ENCODE data around the gene SPATA22. TPM values are rescaled to one million over a fixed set of nuclear protein-coding genes. Genes with fewer than 3 reads are reported as not detected.
"Not testable (repeated sequence)": the region's sequence is repeated elsewhere in the genome, so short reads cannot be mapped to it uniquely, and the experiment has no call there.

The SPATA22 gene, protein sequence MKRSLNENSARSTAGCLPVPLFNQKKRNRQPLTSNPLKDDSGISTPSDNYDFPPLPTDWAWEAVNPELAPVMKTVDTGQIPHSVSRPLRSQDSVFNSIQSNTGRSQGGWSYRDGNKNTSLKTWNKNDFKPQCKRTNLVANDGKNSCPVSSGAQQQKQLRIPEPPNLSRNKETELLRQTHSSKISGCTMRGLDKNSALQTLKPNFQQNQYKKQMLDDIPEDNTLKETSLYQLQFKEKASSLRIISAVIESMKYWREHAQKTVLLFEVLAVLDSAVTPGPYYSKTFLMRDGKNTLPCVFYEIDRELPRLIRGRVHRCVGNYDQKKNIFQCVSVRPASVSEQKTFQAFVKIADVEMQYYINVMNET
- total RNA-seq, result not detected

DNA sequence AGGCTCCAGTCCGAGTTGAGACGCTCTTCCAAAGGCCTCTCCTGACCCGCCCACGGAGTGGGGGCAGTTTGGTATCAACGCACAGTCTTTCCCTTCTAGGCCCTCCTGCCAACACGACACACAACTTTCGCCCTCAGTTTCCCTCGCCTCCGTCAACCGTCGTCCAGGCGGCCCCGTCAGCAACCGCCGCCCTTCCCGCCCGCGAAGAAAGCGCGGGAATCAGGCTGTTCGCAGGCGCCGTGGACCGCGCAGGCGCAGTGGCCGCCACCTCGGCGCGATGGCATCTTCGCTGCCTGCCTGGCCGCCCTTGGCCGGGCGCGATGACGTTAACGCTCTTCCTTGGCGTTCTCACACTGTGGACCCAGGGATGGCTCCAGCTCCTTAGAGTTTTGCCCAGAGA, at the start of gene SPATA22:
SPATA22 (minus strand) TSS at position 221 of the 400 bp plus-strand sequence. CDS start 2,494 bp downstream, outside the sequence.
- H3K4me3 Mint-ChIP-seq, result no peak within 1 kb of the TSS
- H3K27me3 Mint-ChIP-seq, result peaks cover 12% of the 10 kb centered on the region
- H3K36me3 Mint-ChIP-seq (ENCODE audit: low read depth), result no peaks in the 10 kb centered on the region

DNA sequence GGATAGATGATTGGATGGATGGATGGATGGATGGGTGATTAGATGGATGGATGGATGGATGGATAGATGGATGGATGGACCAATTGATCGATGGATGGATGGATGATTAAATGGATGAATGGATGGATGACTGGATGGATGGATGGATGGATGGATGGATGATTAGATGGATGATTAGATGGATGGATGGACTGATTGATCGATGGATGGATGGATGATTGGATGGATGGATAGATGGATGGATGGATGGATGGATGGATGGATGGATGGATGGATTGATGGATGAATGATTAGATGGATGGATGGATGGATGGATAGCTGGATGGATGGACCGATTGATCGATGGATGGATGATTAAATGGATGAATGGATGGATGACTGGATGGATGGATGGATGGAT, 47.9 kb upstream of the SPATA22 start:
- H3K9me3 Mint-ChIP-seq; H3K4me3 Mint-ChIP-seq; H3K27me3 Mint-ChIP-seq; ATAC-seq (replicated peaks); H3K4me1 Mint-ChIP-seq; H3K27ac Mint-ChIP-seq; H3K36me3 Mint-ChIP-seq (ENCODE audit: low read depth): not testable (repeated sequence)

More for the DNA sequence above, at the start of gene SPATA22:
- ATAC-seq (replicated peaks), result no peak
- peaks cover 3% of the 10 kb centered on the region for H3K4me1 Mint-ChIP-seq
- no peaks in the 10 kb centered on the region for H3K9me3 Mint-ChIP-seq
- H3K27ac Mint-ChIP-seq, result no peak within 1 kb of the TSS

DNA sequence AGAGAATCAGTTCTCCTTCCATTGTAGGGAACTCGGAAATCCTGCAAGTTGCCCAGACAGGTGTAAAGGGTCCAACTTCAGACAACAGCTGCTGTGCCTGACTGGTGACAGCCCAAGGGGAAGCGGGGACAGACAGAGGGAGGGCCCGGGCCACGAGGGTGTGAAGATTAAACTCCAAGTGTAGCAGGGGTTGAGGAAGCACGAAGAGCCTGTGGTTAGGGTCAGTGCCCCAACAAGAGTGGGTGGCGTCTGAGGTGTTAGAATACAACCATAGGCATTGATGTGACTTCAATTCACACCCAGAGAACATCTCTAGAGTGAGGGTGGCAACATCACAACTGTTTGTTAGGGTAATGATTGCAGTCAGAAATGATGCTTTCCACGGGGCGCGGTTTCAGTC, 43.3 kb upstream of the SPATA22 start:
- Mint-ChIP-seq H3K27me3 (no peaks in the 10 kb centered on the region), H3K4me1 (no peaks in the 10 kb centered on the region), H3K9me3 (no peaks in the 10 kb centered on the region), H3K27ac (no peak overlapping the region), H3K4me3 (no peak overlapping the region), H3K36me3 (ENCODE audit: low read depth) (no peaks in the 10 kb centered on the region)
- no peak for ATAC-seq (replicated peaks)

DNA sequence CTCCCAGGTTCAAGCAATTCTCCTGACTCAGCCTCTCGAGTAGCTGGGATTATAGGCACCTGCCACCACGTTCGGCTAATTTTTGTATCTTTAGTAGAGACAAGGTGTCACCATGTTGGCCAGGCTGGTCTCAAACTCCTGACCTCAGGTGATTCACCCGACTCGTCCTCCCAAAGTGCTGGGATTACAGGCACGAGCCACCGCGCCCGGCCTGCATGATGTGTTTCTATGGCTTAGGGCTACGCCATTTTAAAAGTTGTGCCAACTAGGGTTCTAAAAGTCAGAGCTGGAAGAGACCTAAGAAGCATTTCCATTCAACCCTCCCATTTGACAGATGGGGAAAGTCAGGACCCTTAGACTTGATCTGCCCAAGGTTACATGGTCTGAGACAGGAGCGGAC, 42.5 kb upstream of the SPATA22 start:
- not testable (repeated sequence) for H3K4me3 Mint-ChIP-seq; H3K36me3 Mint-ChIP-seq (ENCODE audit: low read depth); H3K4me1 Mint-ChIP-seq; ATAC-seq (replicated peaks); H3K9me3 Mint-ChIP-seq; H3K27ac Mint-ChIP-seq; H3K27me3 Mint-ChIP-seq

DNA sequence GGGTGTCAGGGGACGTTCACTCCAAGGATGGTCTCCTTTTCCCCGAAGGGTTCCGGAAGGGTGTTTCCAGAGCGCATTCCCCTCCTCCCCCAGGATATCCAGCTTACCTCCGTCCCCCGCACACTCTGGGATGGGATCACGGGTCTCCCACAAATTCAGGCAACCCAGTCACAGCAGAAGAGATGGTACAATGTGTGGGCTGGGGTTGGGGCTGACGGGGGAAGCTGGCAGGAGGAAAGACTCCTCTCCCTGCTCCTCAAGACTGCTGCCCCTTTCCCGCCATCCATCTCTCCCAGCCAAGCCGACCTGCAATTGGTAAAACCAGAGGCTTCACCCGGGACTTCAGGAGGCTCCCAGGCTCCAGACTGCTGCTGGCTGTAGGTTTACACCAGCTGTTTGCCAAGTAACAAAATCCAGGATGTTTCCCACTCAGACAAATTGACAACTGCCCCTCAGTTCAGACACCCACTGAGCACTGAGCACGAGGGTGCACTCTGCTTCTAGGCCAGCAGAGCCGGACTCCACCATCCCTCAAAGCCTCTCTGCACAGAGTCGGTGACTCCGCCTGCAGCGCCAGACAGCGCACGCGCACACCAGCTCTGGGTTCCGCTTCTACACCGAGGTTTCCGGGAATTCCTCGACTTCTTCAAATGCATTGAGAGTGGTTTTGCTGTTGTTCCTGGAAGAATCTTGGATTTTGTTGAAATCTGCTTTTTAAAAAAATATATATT, 41.9 kb upstream of the SPATA22 start:
- Mint-ChIP-seq H3K27me3 (no peaks in the 10 kb centered on the region), H3K4me1 (no peaks in the 10 kb centered on the region), H3K9me3 (no peaks in the 10 kb centered on the region), H3K4me3 (no peak overlapping the region), H3K27ac (no peak overlapping the region), H3K36me3 (ENCODE audit: low read depth) (no peaks in the 10 kb centered on the region)
- no peak for ATAC-seq (replicated peaks)

DNA sequence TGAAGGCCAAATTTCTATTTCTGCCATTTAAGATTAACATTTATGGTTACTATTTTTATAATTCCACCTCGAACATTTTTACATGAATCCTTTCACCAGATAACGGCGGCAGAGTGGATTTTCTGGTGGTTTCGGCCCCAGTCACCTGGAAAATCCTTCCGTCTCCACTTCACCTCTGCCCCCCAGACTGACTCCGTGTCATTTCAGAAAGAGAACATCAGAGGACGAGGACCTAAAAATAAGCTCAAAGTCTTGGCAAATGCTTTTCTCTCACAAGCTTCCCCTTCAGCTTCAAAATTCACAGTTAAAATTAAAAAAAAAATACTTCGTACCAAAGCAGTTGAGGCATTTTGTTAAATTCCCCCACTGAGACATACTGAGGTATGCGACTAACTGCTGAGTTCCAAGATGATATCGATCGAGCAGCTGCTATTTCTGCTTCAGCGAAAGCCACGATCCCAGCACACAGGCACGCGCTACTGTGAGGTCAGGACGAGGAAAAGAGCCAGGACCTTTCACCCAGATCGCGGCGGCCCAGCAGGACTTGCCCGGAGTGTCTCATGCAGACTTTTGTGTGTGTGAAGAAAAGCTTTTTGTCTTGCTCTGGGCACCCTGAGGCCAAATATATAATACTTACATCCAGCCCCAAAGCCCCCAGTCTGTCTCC, 41.0 kb upstream of the SPATA22 start:
- Mint-ChIP-seq H3K27ac (no peak overlapping the region), H3K36me3 (ENCODE audit: low read depth) (no peaks in the 10 kb centered on the region), H3K9me3 (no peaks in the 10 kb centered on the region), H3K27me3 (no peaks in the 10 kb centered on the region), H3K4me1 (no peaks in the 10 kb centered on the region), H3K4me3 (no peak overlapping the region)
- no peak for ATAC-seq (replicated peaks)

DNA sequence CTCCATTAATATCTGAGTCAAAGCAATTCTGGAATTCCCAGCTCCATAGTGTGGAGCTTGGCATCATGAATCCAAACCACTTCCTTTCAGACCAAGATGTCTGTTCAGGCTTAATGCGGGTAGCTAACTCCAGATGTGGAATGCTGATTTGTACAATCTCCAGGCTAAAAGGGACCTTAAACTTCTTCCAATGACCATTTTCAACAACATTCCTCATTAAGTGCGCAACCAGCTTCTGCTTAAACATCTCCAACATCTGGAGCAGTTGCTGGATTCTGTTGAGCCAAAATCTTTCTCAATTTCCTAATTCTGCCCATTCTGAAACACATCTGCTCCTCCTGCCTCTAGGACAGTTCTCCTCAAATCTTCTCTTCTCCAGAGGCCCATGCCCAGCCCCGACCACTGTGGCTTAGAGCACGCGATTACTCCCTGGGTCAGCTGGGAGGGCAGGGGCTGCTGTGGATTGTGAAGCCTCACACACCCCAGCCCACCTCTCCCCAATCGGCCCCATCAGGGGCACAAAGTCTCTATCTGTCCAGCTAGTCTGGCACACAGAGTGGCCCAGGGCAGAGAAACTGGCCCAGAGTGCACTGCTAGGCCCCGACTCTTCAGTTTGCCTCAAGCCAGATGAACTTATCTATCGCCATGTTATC, 40.4 kb upstream of the SPATA22 start:
- no peaks in the 10 kb centered on the region for H3K4me1 Mint-ChIP-seq
- no peak for ATAC-seq (replicated peaks)
- no peaks in the 10 kb centered on the region for H3K9me3 Mint-ChIP-seq
- H3K4me3 Mint-ChIP-seq, result no peak overlapping the region
- H3K36me3 Mint-ChIP-seq (ENCODE audit: low read depth), result no peaks in the 10 kb centered on the region
- no peak overlapping the region for H3K27ac Mint-ChIP-seq
- H3K27me3 Mint-ChIP-seq, result no peaks in the 10 kb centered on the region

DNA sequence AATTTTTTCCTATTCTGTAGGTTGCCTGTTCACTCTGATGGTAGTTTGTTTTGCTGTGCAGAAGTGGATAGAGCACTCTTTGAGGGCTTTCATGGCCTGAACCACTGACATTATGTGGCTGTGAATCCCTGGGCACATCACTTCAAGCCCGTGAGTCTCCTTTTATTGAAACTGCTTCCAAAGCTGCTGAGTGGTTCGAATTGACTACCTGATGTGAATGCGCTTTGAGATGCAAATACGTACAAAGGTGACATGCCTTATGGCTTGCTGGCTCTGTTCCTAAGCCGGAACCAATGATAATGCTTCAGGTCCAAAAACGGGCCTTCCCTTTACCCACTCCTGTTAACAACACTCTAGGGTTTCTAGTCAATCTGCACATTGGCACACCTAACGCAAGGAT, 38.5 kb upstream of the SPATA22 start:
- Mint-ChIP-seq H3K27me3 (no peaks in the 10 kb centered on the region), H3K9me3 (no peaks in the 10 kb centered on the region), H3K36me3 (ENCODE audit: low read depth) (no peaks in the 10 kb centered on the region), H3K4me3 (no peak overlapping the region), H3K4me1 (no peaks in the 10 kb centered on the region), H3K27ac (no peak overlapping the region)
- ATAC-seq (replicated peaks), result no peak

DNA sequence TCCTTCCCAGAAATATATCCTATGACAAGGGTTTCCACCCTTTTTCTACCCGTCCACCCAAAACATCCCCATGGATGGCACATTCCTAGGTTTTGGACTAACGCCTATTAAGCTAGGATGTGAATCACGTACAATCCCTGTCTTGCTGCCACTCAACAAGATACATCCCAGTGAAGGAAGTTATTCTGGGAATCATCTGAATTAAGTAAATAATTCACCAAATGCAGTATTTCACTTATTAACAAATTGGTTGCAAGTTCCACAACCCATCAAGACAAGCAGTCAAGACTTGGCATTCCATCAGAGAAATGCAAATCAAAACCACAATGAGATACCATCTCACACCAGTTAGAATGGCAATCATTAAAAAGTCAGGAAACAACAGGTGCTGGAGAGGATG, 36.2 kb upstream of the SPATA22 start:
- H3K27ac Mint-ChIP-seq, result no peak overlapping the region

DNA sequence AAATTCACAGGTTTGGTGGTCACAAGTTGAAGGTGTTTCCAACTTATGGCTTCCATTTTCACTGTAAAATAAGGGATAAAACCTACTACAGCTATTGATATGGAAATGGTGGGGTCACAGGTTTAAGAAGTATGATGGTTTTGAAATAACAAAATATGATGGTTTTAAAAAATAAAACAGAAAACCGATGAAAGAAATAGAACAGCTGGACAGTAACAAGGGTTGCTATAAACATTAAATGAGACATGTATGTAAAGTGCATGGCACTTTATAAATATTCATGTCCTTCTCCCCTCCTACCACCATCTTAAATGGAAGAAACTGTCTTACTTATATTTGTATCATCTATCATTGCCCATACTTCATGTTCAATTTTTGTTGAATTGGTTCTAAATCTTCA, 35.5 kb upstream of the SPATA22 start:
- no peaks in the 10 kb centered on the region for H3K9me3 Mint-ChIP-seq
- H3K36me3 Mint-ChIP-seq (ENCODE audit: low read depth), result no peaks in the 10 kb centered on the region
- H3K4me3 Mint-ChIP-seq, result no peak overlapping the region
- ATAC-seq (replicated peaks), result no peak
- peaks cover 5% of the 10 kb centered on the region for H3K27me3 Mint-ChIP-seq
- no peaks in the 10 kb centered on the region for H3K4me1 Mint-ChIP-seq
- no peak overlapping the region for H3K27ac Mint-ChIP-seq

More for the DNA sequence above, 36.2 kb upstream of the SPATA22 start:
- Mint-ChIP-seq H3K27me3 (peaks cover 5% of the 10 kb centered on the region), H3K36me3 (ENCODE audit: low read depth) (no peaks in the 10 kb centered on the region), H3K4me1 (no peaks in the 10 kb centered on the region), H3K4me3 (no peak overlapping the region), H3K9me3 (no peaks in the 10 kb centered on the region)
- no peak for ATAC-seq (replicated peaks)

DNA sequence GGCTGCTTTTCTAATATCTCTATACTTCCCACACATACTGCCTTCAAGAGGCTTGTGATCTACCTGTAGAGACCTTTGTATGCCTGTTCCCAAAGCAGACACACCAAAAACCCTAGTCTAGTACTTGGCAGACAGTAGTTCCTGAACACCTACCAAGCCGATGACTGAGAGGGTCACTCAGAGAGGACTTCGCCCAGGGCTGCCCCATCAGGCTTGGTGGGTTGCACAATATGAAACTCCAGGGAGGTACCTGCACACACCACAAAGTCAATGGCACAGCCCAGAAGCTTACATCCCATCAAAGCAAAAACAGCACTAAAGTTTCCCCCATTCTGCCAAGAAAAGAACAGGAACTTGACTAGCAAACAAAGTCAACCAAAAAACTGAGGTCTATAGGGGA, 34.4 kb upstream of the SPATA22 start:
- no peak overlapping the region for H3K4me3 Mint-ChIP-seq
- no peaks in the 10 kb centered on the region for H3K36me3 Mint-ChIP-seq (ENCODE audit: low read depth)
- no peaks in the 10 kb centered on the region for H3K4me1 Mint-ChIP-seq
- peaks cover 5% of the 10 kb centered on the region for H3K27me3 Mint-ChIP-seq
- H3K27ac Mint-ChIP-seq, result no peak overlapping the region
- ATAC-seq (replicated peaks), result no peak
- H3K9me3 Mint-ChIP-seq, result no peaks in the 10 kb centered on the region

DNA sequence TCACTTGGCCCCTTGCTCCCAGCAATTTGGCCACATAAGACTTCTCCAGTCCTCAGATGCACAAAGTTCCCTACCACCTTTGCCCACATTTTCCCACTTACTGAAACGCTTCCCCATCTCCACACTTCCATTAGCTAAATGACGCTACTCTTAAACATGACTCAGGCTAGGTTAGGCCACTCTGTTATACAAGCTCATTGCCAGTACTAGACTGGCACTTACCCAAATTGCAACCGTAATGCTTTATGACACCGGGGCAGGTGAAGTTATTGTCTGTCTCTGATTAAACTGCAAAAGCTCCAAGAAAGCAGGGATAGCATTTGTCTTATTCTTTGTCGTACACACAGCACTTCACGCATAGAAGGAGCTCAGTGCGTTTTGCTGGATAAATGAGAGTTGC, 33.4 kb upstream of the SPATA22 start:
- Mint-ChIP-seq H3K36me3 (ENCODE audit: low read depth) (no peaks in the 10 kb centered on the region), H3K27me3 (peaks cover 5% of the 10 kb centered on the region)
- ATAC-seq (replicated peaks), result no peak

DNA sequence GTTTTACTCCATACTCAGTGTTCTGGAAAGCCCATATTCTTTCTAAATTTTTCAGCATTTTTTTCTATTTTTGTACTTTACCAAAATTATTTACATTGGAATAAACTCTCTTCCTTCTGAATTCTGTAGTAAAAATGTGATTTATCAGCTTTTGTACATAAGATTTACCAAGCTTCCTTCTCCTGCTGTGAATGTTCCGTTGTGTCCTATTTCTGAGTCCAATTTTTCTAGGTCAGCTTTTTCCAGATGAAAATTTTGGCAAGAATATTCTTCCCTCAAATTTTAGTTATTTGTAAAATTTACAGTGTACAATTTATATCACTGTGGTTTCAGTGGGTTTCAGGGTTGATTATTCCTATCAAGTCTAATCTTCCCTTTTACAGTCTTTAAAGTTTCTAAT, 31.7 kb upstream of the SPATA22 start:
- ATAC-seq (replicated peaks), result no peak
- Mint-ChIP-seq H3K36me3 (ENCODE audit: low read depth) (no peaks in the 10 kb centered on the region), H3K27me3 (peaks cover 5% of the 10 kb centered on the region), H3K4me1 (no peaks in the 10 kb centered on the region), H3K9me3 (no peaks in the 10 kb centered on the region), H3K27ac (no peak overlapping the region), H3K4me3 (no peak overlapping the region)

More for the DNA sequence above, 33.4 kb upstream of the SPATA22 start:
- Mint-ChIP-seq H3K4me1 (no peaks in the 10 kb centered on the region), H3K4me3 (no peak overlapping the region), H3K27ac (no peak overlapping the region), H3K9me3 (no peaks in the 10 kb centered on the region)

DNA sequence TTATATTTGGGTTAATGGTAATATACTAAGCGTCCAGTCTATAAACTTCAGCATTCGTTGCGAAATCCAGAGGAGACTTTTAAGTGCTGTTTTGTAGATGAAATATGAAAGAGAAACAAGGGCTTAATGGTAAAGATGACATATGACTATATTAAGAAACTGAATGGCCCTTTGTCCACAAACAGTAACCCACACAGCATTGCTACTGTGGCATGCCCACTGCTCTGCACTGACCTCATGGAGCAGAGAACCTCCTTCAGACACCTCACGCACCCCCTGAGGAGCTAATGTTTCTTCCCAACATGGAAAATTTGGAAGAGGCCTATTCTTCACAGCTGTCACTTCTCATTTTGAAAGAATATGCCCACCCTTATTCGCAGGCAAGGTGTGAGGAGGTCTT, 30.8 kb upstream of the SPATA22 start:
- H3K27ac Mint-ChIP-seq, result no peak overlapping the region
- H3K4me3 Mint-ChIP-seq, result no peak overlapping the region
- H3K4me1 Mint-ChIP-seq, result no peaks in the 10 kb centered on the region
- H3K9me3 Mint-ChIP-seq, result no peaks in the 10 kb centered on the region
- H3K27me3 Mint-ChIP-seq, result peaks cover 5% of the 10 kb centered on the region
- H3K36me3 Mint-ChIP-seq (ENCODE audit: low read depth), result no peaks in the 10 kb centered on the region
- ATAC-seq (replicated peaks), result no peak

Data from activated T-helper 17 cell treated with anti-CD3 and anti-CD28 coated beads, Interleukin-2, amount 50 U/mL, for 72 hours (primary cell).